ENCODE measurements around the gene DNAJC5.

DNAJC5 gene

GRCh38 chr20:63950701-63951397 lies 55.9 kb downstream of the DNAJC5 start:
- Histone ChIP-seq H2AFZ (ENCODE audit: insufficient read depth, low read length, poor library complexity) (no peak overlapping the region), H3K4ac (ENCODE audit: low read depth, low read length) (peak overlapping the region; percentile 25), H2BK5ac (ENCODE audit: low read depth, low read length, poor library complexity) (no peak overlapping the region), H3K18ac (ENCODE audit: low read length) (no peak overlapping the region), H3K9me3 (ENCODE audit: insufficient read depth, low read depth, low read length) (no peaks in the 10 kb centered on the region), H4K8ac (ENCODE audit: low read depth, low read length) (no peak overlapping the region), H4K91ac (ENCODE audit: low read depth, low read length) (no peak overlapping the region), H3K4me1 (ENCODE audit: control insufficient read depth in 1 of 2, insufficient read depth in 2 of 2, low read length in 2 of 2) (peaks cover 27% of the 10 kb centered on the region in 2 experiments), H3K79me1 (ENCODE audit: low read length) (peaks cover 7% of the 10 kb centered on the region), H3K4me2 (ENCODE audit: low read length) (no peak overlapping the region), H4K12ac (ENCODE audit: low read depth, low read length) (no peak overlapping the region), H3K14ac (ENCODE audit: low read length) (no peak overlapping the region), H3K27ac (ENCODE audit: low read depth, low read length) (no peak overlapping the region), H3K4me3 (ENCODE audit: low read depth, low read length) (no peak overlapping the region), H3K79me2 (ENCODE audit: control insufficient read depth, insufficient read depth, low read length, poor library complexity) (peaks cover 22% of the 10 kb centered on the region), H2BK120ac (ENCODE audit: insufficient read depth, low read length, poor library complexity) (no peak overlapping the region), H3K27me3 (ENCODE audit: insufficient read depth, low read length) (no peaks in the 10 kb centered on the region), H3K23ac (ENCODE audit: low read length) (no peak overlapping the region), H2AK5ac (ENCODE audit: low read length) (no peak overlapping the region), H3K36me3 (ENCODE audit: control insufficient read depth in 1 of 2, insufficient read depth in 2 of 2, low read length in 2 of 2) (peaks cover 18 to 23% of the 10 kb centered on the region in 2 experiments), H3K9ac (ENCODE audit: low read length) (no peak overlapping the region), H2BK12ac (ENCODE audit: low read length) (no peak overlapping the region)
- no CpG with 5 or more reads among the region's 20 CpGs for WGBS (ENCODE audit: extremely low coverage, insufficient coverage, insufficient read length)
- no peak for DNase-seq

DNA sequence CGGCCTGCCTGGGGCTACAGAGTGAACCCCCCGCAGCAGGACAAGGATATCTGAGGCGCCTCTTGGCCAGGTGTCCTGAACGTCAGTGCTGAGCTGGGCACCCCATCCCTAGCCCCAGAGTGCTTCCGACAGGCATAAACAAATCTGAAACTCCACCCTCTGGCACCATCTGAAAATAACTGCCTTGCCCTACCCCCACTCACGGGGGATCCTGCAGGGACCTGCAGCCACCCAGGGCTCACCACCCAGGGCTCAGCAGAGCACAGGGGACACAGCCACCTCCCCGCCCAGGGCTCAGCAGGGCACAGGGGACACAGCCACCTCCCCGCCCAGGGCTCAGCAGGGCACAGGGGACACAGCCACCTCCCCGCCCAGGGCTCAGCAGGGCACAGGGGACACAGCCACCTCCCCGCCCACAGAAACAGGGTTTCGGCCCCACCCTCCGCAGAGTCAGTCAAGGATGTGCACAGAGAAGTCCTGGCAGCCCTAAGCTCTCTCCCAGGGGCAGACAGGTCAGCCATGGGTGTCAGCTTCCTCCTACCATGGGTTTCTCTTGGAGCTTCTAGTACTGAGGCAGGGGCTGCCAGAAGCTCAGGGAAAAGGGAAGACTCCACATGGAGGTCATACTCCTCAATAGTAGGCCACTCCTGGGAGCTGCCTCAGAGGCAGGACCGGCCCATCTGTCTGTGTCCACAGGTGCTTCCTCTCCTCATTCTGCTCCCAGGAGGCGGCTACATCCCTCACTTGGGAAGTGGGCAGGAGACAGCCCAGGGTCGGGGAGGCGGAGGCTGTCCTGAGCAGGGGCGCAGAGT lies 56.7 kb downstream of the DNAJC5 start:
- Histone ChIP-seq H4K12ac (ENCODE audit: low read depth, low read length) (no peak overlapping the region), H2AFZ (ENCODE audit: insufficient read depth, low read length, poor library complexity) (no peak overlapping the region), H3K4me3 (ENCODE audit: low read depth, low read length) (no peak overlapping the region), H4K8ac (ENCODE audit: low read depth, low read length) (no peak overlapping the region), H3K9me3 (ENCODE audit: insufficient read depth, low read depth, low read length) (no peaks in the 10 kb centered on the region), H3K4me1 (ENCODE audit: control insufficient read depth in 1 of 2, insufficient read depth in 2 of 2, low read length in 2 of 2) (peaks cover 27% of the 10 kb centered on the region in 2 experiments), H3K9ac (ENCODE audit: low read length) (no peak overlapping the region), H3K4ac (ENCODE audit: low read depth, low read length) (peak overlapping the region; percentile 30), H2AK5ac (ENCODE audit: low read length) (no peak overlapping the region), H4K91ac (ENCODE audit: low read depth, low read length) (no peak overlapping the region), H2BK5ac (ENCODE audit: low read depth, low read length, poor library complexity) (no peak overlapping the region), H3K23ac (ENCODE audit: low read length) (no peak overlapping the region), H3K36me3 (ENCODE audit: control insufficient read depth in 1 of 2, insufficient read depth in 2 of 2, low read length in 2 of 2) (peaks cover 13 to 17% of the 10 kb centered on the region in 2 experiments), H3K4me2 (ENCODE audit: low read length) (no peak overlapping the region), H3K27me3 (ENCODE audit: insufficient read depth, low read length) (no peaks in the 10 kb centered on the region), H3K14ac (ENCODE audit: low read length) (no peak overlapping the region), H3K27ac (ENCODE audit: low read depth, low read length) (no peak overlapping the region), H3K18ac (ENCODE audit: low read length) (no peak overlapping the region), H2BK120ac (ENCODE audit: insufficient read depth, low read length, poor library complexity) (no peak overlapping the region), H3K79me1 (ENCODE audit: low read length) (peaks cover 10% of the 10 kb centered on the region), H2BK12ac (ENCODE audit: low read length) (no peak overlapping the region), H3K79me2 (ENCODE audit: control insufficient read depth, insufficient read depth, low read length, poor library complexity) (peaks cover 25% of the 10 kb centered on the region)
- no CpG with 5 or more reads among the region's 17 CpGs for WGBS (ENCODE audit: extremely low coverage, insufficient coverage, insufficient read length)
- no peak for DNase-seq

- Histone ChIP-seq H2BK5ac (ENCODE audit: low read depth, low read length, poor library complexity) (no peak overlapping the region), H4K8ac (ENCODE audit: low read depth, low read length) (no peak overlapping the region), H3K36me3 (ENCODE audit: control insufficient read depth in 1 of 2, insufficient read depth in 2 of 2, low read length in 2 of 2) (peaks cover 13 to 17% of the 10 kb centered on the region in 2 experiments), H2BK12ac (ENCODE audit: low read length) (no peak overlapping the region), H3K4me2 (ENCODE audit: low read length) (no peak overlapping the region), H3K4me3 (ENCODE audit: low read depth, low read length) (no peak overlapping the region), H2AFZ (ENCODE audit: insufficient read depth, low read length, poor library complexity) (no peak overlapping the region), H3K4me1 (ENCODE audit: control insufficient read depth in 1 of 2, insufficient read depth in 2 of 2, low read length in 2 of 2) (peaks cover 27 to 29% of the 10 kb centered on the region in 2 experiments), H3K4ac (ENCODE audit: low read depth, low read length) (peak overlapping the region; percentile 2), H3K9me3 (ENCODE audit: insufficient read depth, low read depth, low read length) (no peaks in the 10 kb centered on the region), H4K12ac (ENCODE audit: low read depth, low read length) (no peak overlapping the region), H3K23ac (ENCODE audit: low read length) (no peak overlapping the region), H3K18ac (ENCODE audit: low read length) (no peak overlapping the region), H2AK5ac (ENCODE audit: low read length) (no peak overlapping the region), H3K27ac (ENCODE audit: low read depth, low read length) (no peak overlapping the region), H3K9ac (ENCODE audit: low read length) (no peak overlapping the region), H3K79me2 (ENCODE audit: control insufficient read depth, insufficient read depth, low read length, poor library complexity) (peaks cover 25% of the 10 kb centered on the region), H3K79me1 (ENCODE audit: low read length) (peaks cover 10% of the 10 kb centered on the region), H3K27me3 (ENCODE audit: insufficient read depth, low read length) (no peaks in the 10 kb centered on the region), H3K14ac (ENCODE audit: low read length) (no peak overlapping the region), H4K91ac (ENCODE audit: low read depth, low read length) (no peak overlapping the region), H2BK120ac (ENCODE audit: insufficient read depth, low read length, poor library complexity) (no peak overlapping the region)
- WGBS (ENCODE audit: extremely low coverage, insufficient coverage, insufficient read length): no CpG with 5 or more reads among the region's 15 CpGs
- no peak for DNase-seq
Measured at GRCh38 chr20:63952210-63952535, 57.2 kb downstream of the DNAJC5 start.

DNA sequence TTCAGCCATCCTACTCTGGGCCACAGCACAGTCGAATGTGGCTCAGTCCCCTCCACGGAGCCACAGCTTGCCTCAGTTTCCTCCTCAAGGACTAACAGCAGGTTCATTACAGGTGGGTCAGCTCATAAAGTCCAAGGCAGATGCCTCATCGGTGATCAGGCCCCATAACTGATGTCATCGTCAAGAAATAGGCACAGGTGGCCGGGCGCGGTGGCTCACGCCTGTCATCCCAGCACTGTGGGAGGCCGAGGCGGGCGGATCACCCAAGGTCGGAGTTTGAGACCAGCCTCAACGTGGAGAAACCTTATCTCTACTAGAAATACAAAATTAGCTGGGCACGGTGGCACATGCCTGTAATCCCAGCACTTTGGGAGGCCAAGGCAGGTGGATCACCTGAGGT lies 57.8 kb downstream of the DNAJC5 start:
- peak in 1 of 2 donors; percentile 24 for DNase-seq
- H3K9ac ChIP-seq (ENCODE audit: low read length): no peak overlapping the region
- WGBS (ENCODE audit: extremely low coverage, insufficient coverage, insufficient read length): no CpG with 5 or more reads among the region's 14 CpGs
- H3K14ac ChIP-seq (ENCODE audit: low read length): no peak overlapping the region
- H3K9me3 ChIP-seq (ENCODE audit: insufficient read depth, low read depth, low read length): no peaks in the 10 kb centered on the region
- H3K18ac ChIP-seq (ENCODE audit: low read length): no peak overlapping the region
- no peak overlapping the region for H3K4me3 ChIP-seq (ENCODE audit: low read depth, low read length)
- no peak overlapping the region for H2AK5ac ChIP-seq (ENCODE audit: low read length)
- H3K4ac ChIP-seq (ENCODE audit: low read depth, low read length): peak overlapping the region; percentile 2
- peaks cover 22% of the 10 kb centered on the region for H3K79me2 ChIP-seq (ENCODE audit: control insufficient read depth, insufficient read depth, low read length, poor library complexity)
- no peaks in the 10 kb centered on the region for H3K27me3 ChIP-seq (ENCODE audit: insufficient read depth, low read length)
- no peak overlapping the region for H3K4me2 ChIP-seq (ENCODE audit: low read length)
- H2BK12ac ChIP-seq (ENCODE audit: low read length): no peak overlapping the region
- H3K36me3 ChIP-seq (ENCODE audit: control insufficient read depth in 1 of 2, insufficient read depth in 2 of 2, low read length in 2 of 2): peaks cover 13 to 17% of the 10 kb centered on the region in 2 experiments
- no peak overlapping the region for H2BK5ac ChIP-seq (ENCODE audit: low read depth, low read length, poor library complexity)
- peaks cover 10% of the 10 kb centered on the region for H3K79me1 ChIP-seq (ENCODE audit: low read length)
- H2BK120ac ChIP-seq (ENCODE audit: insufficient read depth, low read length, poor library complexity): no peak overlapping the region
- no peak overlapping the region for H2AFZ ChIP-seq (ENCODE audit: insufficient read depth, low read length, poor library complexity)
- H4K8ac ChIP-seq (ENCODE audit: low read depth, low read length): no peak overlapping the region
- peaks cover 27 to 34% of the 10 kb centered on the region in 2 experiments for H3K4me1 ChIP-seq (ENCODE audit: control insufficient read depth in 1 of 2, insufficient read depth in 2 of 2, low read length in 2 of 2)
- H4K12ac ChIP-seq (ENCODE audit: low read depth, low read length): no peak overlapping the region
- H3K23ac ChIP-seq (ENCODE audit: low read length): no peak overlapping the region
- no peak overlapping the region for H4K91ac ChIP-seq (ENCODE audit: low read depth, low read length)
- no peak overlapping the region for H3K27ac ChIP-seq (ENCODE audit: low read depth, low read length)
